OCI-LY1 (cell line): ENCODE measurements around the gene MACROD2.

ENCODE experiments used
- H2AFZ ChIP-seq: fragments of 200-600 bp; sonication (generic), shearing (Covaris generic); 2 replicates; pipeline ENCODE4 v1.6.0; 2014; ENCODE audit warnings: antibody characterized with exemption, mild to moderate bottlenecking, low read length
- H3F3A ChIP-seq: fragments of 200-600 bp; sonication (generic), shearing (Covaris generic); 2 replicates; pipeline ENCODE4 v1.6.0; 2014; ENCODE audit warnings: mild to moderate bottlenecking, antibody characterized with exemption, low read length, moderate library complexity; ENCODE audit not compliant: insufficient read depth
- H3K27ac ChIP-seq: fragments of 200-600 bp; sonication (generic); 2 replicates; pipeline ENCODE4 v1.5.1; 2014; ENCODE audit warnings: low read length, mixed run types, mild to moderate bottlenecking, low read depth; ENCODE audit not compliant: poor library complexity, severe bottlenecking
- H3K27me3 ChIP-seq: fragments of 200-600 bp; sonication (generic); 2 replicates; pipeline ENCODE4 v1.6.0; 2014; ENCODE audit warnings: antibody characterized with exemption, mild to moderate bottlenecking, low read length, moderate library complexity; ENCODE audit not compliant: insufficient read depth
- H3K36me3 ChIP-seq: fragments of 200-600 bp; sonication (generic); 2 replicates; pipeline ENCODE4 v1.6.1; 2014; ENCODE audit warnings: mild to moderate bottlenecking, antibody characterized with exemption, low read length, moderate library complexity, mixed read lengths; ENCODE audit not compliant: insufficient read depth
- H3K4me1 ChIP-seq: fragments of 200-600 bp; sonication (generic); 2 replicates; pipeline ENCODE4 v1.5.1; 2014; ENCODE audit warnings: mild to moderate bottlenecking, low read length, moderate library complexity; ENCODE audit not compliant: insufficient read depth, severe bottlenecking
- H3K4me2 ChIP-seq: fragments of 200-600 bp; sonication (generic), shearing (Covaris generic); 2 replicates; pipeline ENCODE4 v1.6.1; 2014; ENCODE audit warnings: low read length
- H3K4me3 ChIP-seq: fragments of 200-600 bp; sonication (generic); 2 replicates; pipeline ENCODE4 v1.5.1; 2014; ENCODE audit warnings: low read length, low read depth, mild to moderate bottlenecking, mixed read lengths; ENCODE audit not compliant: poor library complexity, severe bottlenecking
- H3K79me2 ChIP-seq: fragments of 200-600 bp; shearing (Covaris generic); 2 replicates; pipeline ENCODE4 v1.6.1; 2016; ENCODE audit warnings: mixed run types, low read length, mixed read lengths; ENCODE audit not compliant: insufficient read depth
- H3K9ac ChIP-seq: fragments of 200-600 bp; sonication (generic), shearing (Covaris generic); 2 replicates; pipeline ENCODE4 v1.6.1; 2014; ENCODE audit warnings: mild to moderate bottlenecking, low read length, mixed read lengths
- H3K9me2 ChIP-seq: fragments of 200-600 bp; sonication (generic), shearing (Covaris generic); 2 replicates; pipeline ENCODE4 v1.6.1; 2014; ENCODE audit warnings: low read depth, mild to moderate bottlenecking, low read length, mixed read lengths
- H3K9me3 ChIP-seq: fragments of 200-600 bp; shearing (Covaris generic); 2 replicates; pipeline ENCODE4 v1.6.1; 2014; ENCODE audit warnings: low read length, mixed read lengths
- H4K20me1 ChIP-seq: fragments of 200-600 bp; sonication (generic), shearing (Covaris generic); 2 replicates; pipeline ENCODE4 v1.6.0; 2016; ENCODE audit warnings: mild to moderate bottlenecking, low read length; ENCODE audit not compliant: insufficient read depth
- EZH2 ChIP-seq: fragments of 200-600 bp; sonication (generic), shearing (Covaris generic); IDR thresholded peaks from 2 replicates; pipeline ENCODE4 v1.8.0; 2017; ENCODE audit warnings: borderline replicate concordance, mixed run types, mild to moderate bottlenecking, antibody characterized with exemption, low read length, moderate library complexity, mixed read lengths
- TF ChIP-seq, protein P1 (sequence below): fragments of 200-600 bp; sonication (generic), shearing (Covaris generic); IDR thresholded peaks from 2 replicates; pipeline ENCODE4 v1.5.1; 2017; ENCODE audit warnings: mild to moderate bottlenecking, antibody characterized with exemption, low read length, moderate library complexity, mixed read lengths

The MACROD2 gene

DNA sequence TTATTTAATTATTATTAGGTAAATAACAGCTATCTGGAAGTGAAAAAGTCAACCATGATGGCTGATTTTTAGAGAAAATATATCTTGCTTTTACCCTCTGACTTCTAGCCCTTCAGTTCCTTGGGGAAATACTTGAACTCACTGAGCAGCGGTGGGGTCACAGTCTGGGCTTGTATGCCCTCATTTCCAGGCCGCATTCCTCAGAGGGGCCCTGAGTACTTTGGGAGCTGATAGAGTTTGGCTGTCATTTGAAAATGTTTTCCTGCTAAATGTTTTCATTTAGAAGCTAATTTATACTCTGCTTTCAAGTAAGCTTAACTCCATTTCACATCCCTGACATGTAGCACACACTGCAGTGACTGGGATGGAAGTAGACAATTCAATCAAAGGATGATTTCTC, 1549.4 kb downstream of the MACROD2 start:
- Histone ChIP-seq H3K4me2 (no peak overlapping the region), H4K20me1 (no peaks in the 10 kb centered on the region), H3K27ac (no peak overlapping the region), H3K79me2 (no peaks in the 10 kb centered on the region), H3K27me3 (no peaks in the 10 kb centered on the region), H3K9ac (no peak overlapping the region), H3K4me3 (no peak overlapping the region), H3F3A (no peaks in the 10 kb centered on the region), H2AFZ (no peak overlapping the region), H3K9me3 (no peaks in the 10 kb centered on the region), H3K4me1 (no peaks in the 10 kb centered on the region), H3K9me2 (no peaks in the 10 kb centered on the region), H3K36me3 (no peaks in the 10 kb centered on the region)
- TF ChIP-seq EZH2: no peak
- TF ChIP-seq, protein P1, sequence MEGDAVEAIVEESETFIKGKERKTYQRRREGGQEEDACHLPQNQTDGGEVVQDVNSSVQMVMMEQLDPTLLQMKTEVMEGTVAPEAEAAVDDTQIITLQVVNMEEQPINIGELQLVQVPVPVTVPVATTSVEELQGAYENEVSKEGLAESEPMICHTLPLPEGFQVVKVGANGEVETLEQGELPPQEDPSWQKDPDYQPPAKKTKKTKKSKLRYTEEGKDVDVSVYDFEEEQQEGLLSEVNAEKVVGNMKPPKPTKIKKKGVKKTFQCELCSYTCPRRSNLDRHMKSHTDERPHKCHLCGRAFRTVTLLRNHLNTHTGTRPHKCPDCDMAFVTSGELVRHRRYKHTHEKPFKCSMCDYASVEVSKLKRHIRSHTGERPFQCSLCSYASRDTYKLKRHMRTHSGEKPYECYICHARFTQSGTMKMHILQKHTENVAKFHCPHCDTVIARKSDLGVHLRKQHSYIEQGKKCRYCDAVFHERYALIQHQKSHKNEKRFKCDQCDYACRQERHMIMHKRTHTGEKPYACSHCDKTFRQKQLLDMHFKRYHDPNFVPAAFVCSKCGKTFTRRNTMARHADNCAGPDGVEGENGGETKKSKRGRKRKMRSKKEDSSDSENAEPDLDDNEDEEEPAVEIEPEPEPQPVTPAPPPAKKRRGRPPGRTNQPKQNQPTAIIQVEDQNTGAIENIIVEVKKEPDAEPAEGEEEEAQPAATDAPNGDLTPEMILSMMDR: no peak

DNA sequence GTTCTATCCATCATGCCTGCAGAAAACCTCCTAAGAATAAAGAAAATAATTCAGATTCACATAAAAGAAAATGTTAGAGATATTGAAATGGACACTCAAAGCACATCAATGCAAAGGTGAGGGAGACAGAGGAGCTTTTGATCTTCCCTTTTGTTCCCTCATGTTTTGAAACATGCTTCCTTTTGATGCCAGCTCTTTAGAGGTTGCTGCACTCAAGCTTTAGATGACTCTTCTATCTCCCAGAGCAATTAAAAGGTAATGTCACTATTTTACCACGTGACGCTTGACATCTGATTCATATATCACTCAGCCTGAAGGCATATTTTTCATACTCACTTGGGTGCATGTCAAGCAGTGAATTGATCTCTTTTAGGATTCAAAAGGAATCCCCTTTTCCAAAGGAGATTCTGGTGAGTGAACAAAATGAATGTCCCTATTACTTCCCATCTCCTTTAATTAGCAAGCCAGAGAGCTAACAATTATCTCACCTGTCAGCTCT, 1551.3 kb downstream of the MACROD2 start:
- Histone ChIP-seq H3K27me3 (no peaks in the 10 kb centered on the region), H3K4me2 (no peak overlapping the region), H4K20me1 (no peaks in the 10 kb centered on the region), H3K79me2 (no peaks in the 10 kb centered on the region), H3F3A (no peaks in the 10 kb centered on the region), H2AFZ (no peak overlapping the region), H3K4me3 (no peak overlapping the region), H3K9me2 (no peaks in the 10 kb centered on the region), H3K9ac (no peak overlapping the region), H3K4me1 (no peaks in the 10 kb centered on the region), H3K36me3 (no peaks in the 10 kb centered on the region), H3K9me3 (no peaks in the 10 kb centered on the region), H3K27ac (no peak overlapping the region)
- no peak for TF ChIP-seq EZH2
- TF ChIP-seq, protein P1: no peak

DNA sequence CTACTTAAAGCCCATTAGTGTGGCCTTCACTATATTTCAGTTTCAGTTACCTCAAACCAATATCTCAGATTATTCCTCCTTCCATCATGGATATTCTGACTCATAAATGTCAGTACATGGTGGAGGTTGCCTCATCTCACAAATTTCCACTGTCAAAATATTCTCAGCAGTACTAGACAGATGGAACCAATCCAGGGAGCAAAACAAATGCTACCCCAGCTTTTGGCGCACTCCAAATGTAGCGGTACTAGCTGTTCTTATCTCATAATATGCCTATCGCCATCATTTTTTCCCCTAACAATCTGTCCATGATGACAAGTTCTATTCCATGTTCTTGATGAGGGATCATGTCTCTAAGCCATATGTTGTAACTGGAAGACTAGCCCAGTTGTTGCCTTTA, 1551.8 kb downstream of the MACROD2 start:
- Histone ChIP-seq H3K27me3 (no peaks in the 10 kb centered on the region), H3K36me3 (no peaks in the 10 kb centered on the region), H3K4me2 (no peak overlapping the region), H3K4me1 (no peaks in the 10 kb centered on the region), H3K9me3 (no peaks in the 10 kb centered on the region), H4K20me1 (no peaks in the 10 kb centered on the region), H3F3A (no peaks in the 10 kb centered on the region), H3K27ac (no peak overlapping the region), H3K79me2 (no peaks in the 10 kb centered on the region), H3K9ac (no peak overlapping the region), H3K4me3 (no peak overlapping the region), H3K9me2 (no peaks in the 10 kb centered on the region), H2AFZ (no peak overlapping the region)
- TF ChIP-seq, protein P1: no peak
- TF ChIP-seq EZH2: no peak
